ENCODE data around the gene DBF4B. TPM values are rescaled to one million over a fixed set of nuclear protein-coding genes. Genes with fewer than 3 reads are reported as not detected.

DBF4B gene
- total RNA-seq, 1 experiment from 2014 or later = 32.9 TPM

GRCh38 chr17:44738214-44738906 lies 29.9 kb downstream of the DBF4B start:
- Mint-ChIP-seq H3K27me3 (ENCODE audit: low read depth) (no peaks in the 10 kb centered on the region), H3K9me3 (no peaks in the 10 kb centered on the region), H3K27ac (peak overlapping the region; percentile 27; the same call in 1 of the 2 replicates), H3K36me3 (peaks cover 47% of the 10 kb centered on the region), H3K4me3 (no peak overlapping the region), H3K4me1 (peaks cover 11% of the 10 kb centered on the region)
- ChIA-PET POLR2A (no interaction called here), CTCF (interaction anchor here (1.0 to 2.4 kb wide), 3 partner anchors 11 to 205 kb away, joined by 4 to 6 read pairs (median 5); no protein-coding TSS in a partner anchor)
- ATAC-seq = peak; percentile 55
- TF ChIP-seq GRHL2 (CRISPR knock-in tag; IDR thresholded peaks at IDR 0.05; ENCODE audit: insufficient replicate concordance, severe bottlenecking) (no peak), USF2 (CRISPR knock-in tag; IDR thresholded peaks at IDR 0.05) (no peak), FOXK1 (CRISPR knock-in tag; IDR thresholded peaks at IDR 0.05) (no peak), NFE2L1 (CRISPR knock-in tag; IDR thresholded peaks at IDR 0.05) (no peak), MYBL2 (CRISPR knock-in tag; IDR thresholded peaks at IDR 0.05) (no peak), TP53 (CRISPR knock-in tag; IDR thresholded peaks at IDR 0.05) (no peak), ZNF423 (CRISPR knock-in tag; IDR thresholded peaks at IDR 0.05) (no peak), NR3C1 (CRISPR knock-in tag; conservative IDR thresholded peaks at IDR 0.05; ENCODE audit: low read depth) (no peak), CTCF (IDR thresholded peaks at IDR 0.05) (no peak), KAT7 (CRISPR knock-in tag; IDR thresholded peaks at IDR 0.05; ENCODE audit: borderline replicate concordance) (no peak), PREB (CRISPR knock-in tag; IDR thresholded peaks at IDR 0.05; ENCODE audit: borderline replicate concordance) (no peak), AFF4 (CRISPR knock-in tag; IDR thresholded peaks at IDR 0.05; ENCODE audit: borderline replicate concordance) (no peak)
- no peak for DNase-seq (ENCODE audit: low spot score)

GRCh38 chr17:44741316-44741715 lies 32.9 kb downstream of the DBF4B start:
- H3K27me3 Mint-ChIP-seq (ENCODE audit: low read depth) = no peaks in the 10 kb centered on the region
- peaks cover 28% of the 10 kb centered on the region for H3K36me3 Mint-ChIP-seq
- H3K4me3 Mint-ChIP-seq = no peak overlapping the region
- H3K4me1 Mint-ChIP-seq = peaks cover 11% of the 10 kb centered on the region
- H3K27ac Mint-ChIP-seq = no peak overlapping the region; the same call in 1 of the 2 replicates
- no peaks in the 10 kb centered on the region for H3K9me3 Mint-ChIP-seq
- ChIA-PET CTCF (no interaction called here), POLR2A (no interaction called here)
- no peak for ATAC-seq
- DNase-seq (ENCODE audit: low spot score) = no peak
- TF ChIP-seq EMX1 (CRISPR knock-in tag; IDR thresholded peaks at IDR 0.05) (no peak), SOX15 (CRISPR knock-in tag; IDR thresholded peaks at IDR 0.05) (no peak), SMAD4 (CRISPR knock-in tag; IDR thresholded peaks at IDR 0.05) (no peak), ELF4 (CRISPR knock-in tag; IDR thresholded peaks at IDR 0.05; ENCODE audit: low read depth) (no peak), PRRX2 (CRISPR knock-in tag; IDR thresholded peaks at IDR 0.05) (no peak), AFF4 (CRISPR knock-in tag; IDR thresholded peaks at IDR 0.05; ENCODE audit: borderline replicate concordance) (no peak), ZBTB21 (CRISPR knock-in tag; IDR thresholded peaks at IDR 0.05; ENCODE audit: borderline replicate concordance) (no peak), USF2 (CRISPR knock-in tag; IDR thresholded peaks at IDR 0.05) (no peak)
